ENCODE data around the gene OR1F1.

The OR1F1 gene

GRCh38 chr16:3249020-3249419 lies 61.0 kb downstream of the OR1F1 start:
- no peak for DNase-seq (ENCODE audit: low read depth, low spot score)

GRCh38 chr16:3249451-3249850 lies 61.4 kb downstream of the OR1F1 start:
- DNase-seq (ENCODE audit: low read depth, low spot score), result no peak

GRCh38 chr16:3252967-3253366 lies 65.0 kb downstream of the OR1F1 start:
- DNase-seq (ENCODE audit: low read depth, low spot score), result no peak

GRCh38 chr16:3254309-3254708 lies 66.3 kb downstream of the OR1F1 start:
- DNase-seq (ENCODE audit: low read depth, low spot score), result no peak

Data from ELF-1 (cell line).